ENCODE measurements around the gene NPIPA1. TPM values are rescaled to one million over a fixed set of nuclear protein-coding genes. Genes with fewer than 3 reads are reported as not detected.

Gene NPIPA1
- total and polyA plus RNA-seq, 9 donors = 38.6 to 165 (median 120) TPM

MicroRNAs within 50 kb of the gene (microRNA counts, 767-probe panel; counts per million panel counts)
- microRNA hsa-miR-3180-3p = 530 counts per million, percentile 78 among the panel's probes with 10 or more counts
- 530 counts per million, percentile 78 among the panel's probes with 10 or more counts for microRNA hsa-miR-3180-5p

Small RNAs within 50 kb of the gene (microRNA-seq; reads per million reads assigned to microRNA genes)
- 0 reads per million in 3 donors for gene MIR3180-1
- 0 reads per million in 3 donors for gene MIR3670-1
- 0 reads per million in 3 donors for gene MIR6511A1
- gene MIR6770-1 = 0 reads per million in 3 donors

Small RNAs within 50 kb of the gene (small RNA-seq; reads per million reads assigned to genes)
- gene AC138932.4 = not detected
- not detected for gene MIR3180-1
- gene MIR3670-1 = not detected
- not detected for gene MIR6511A1
- not detected for gene MIR6770-1
- gene RF00019 = not detected

Other genes starting within 250 kb of the NPIPA1 start
- gene PLA2G10, start 243.1 kb upstream of the NPIPA1 start, total RNA-seq = 1 to 10 TPM in 1 of 7 donors, not detected in 6; 2.5 TPM
- gene PLA2G10, start 243.1 kb upstream of the NPIPA1 start, polyA plus RNA-seq = not detected
- 1 to 10 TPM in 4 of 7 donors, under 1 TPM in 2, not detected in 1; 0.34 to 6.7 (median 2.3) TPM for gene NPIPA3, start 234.0 kb upstream of the NPIPA1 start, total RNA-seq
- gene NPIPA3, start 234.0 kb upstream of the NPIPA1 start, polyA plus RNA-seq = 1 to 10 TPM; 1.3 to 2.5 TPM
- gene NPIPA2, start 194.9 kb upstream of the NPIPA1 start, total RNA-seq = 1 to 10 TPM in 6 of 7 donors, under 1 TPM in 1; 0.34 to 8.1 (median 4.5) TPM
- 10 to 100 TPM in 1 of 2 donors, 1 to 10 TPM in 1; 5.3 to 14.2 TPM for gene NPIPA2, start 194.9 kb upstream of the NPIPA1 start, polyA plus RNA-seq
- 10 to 100 TPM; 13.5 to 85.6 (median 46.9) TPM for gene NOMO1, start 103.7 kb upstream of the NPIPA1 start, total RNA-seq
- 100 to 1,000 TPM in 1 of 2 donors, 10 to 100 TPM in 1; 24.8 to 214 TPM for gene NOMO1, start 103.7 kb upstream of the NPIPA1 start, polyA plus RNA-seq
- gene PDXDC1, start 37.6 kb downstream of the NPIPA1 start, total RNA-seq = 10 to 100 TPM; 37.5 to 69.3 (median 62.3) TPM
- 10 to 100 TPM; 36.9 to 58.6 TPM for gene PDXDC1, start 37.6 kb downstream of the NPIPA1 start, polyA plus RNA-seq
- 10 to 100 TPM; 24.4 to 53.8 (median 32.8) TPM for gene NTAN1, start 118.6 kb downstream of the NPIPA1 start, total RNA-seq
- 100 to 1,000 TPM in 1 of 2 donors, 10 to 100 TPM in 1; 58.2 to 120 TPM for gene NTAN1, start 118.6 kb downstream of the NPIPA1 start, polyA plus RNA-seq
- gene RRN3, start 156.8 kb downstream of the NPIPA1 start, total RNA-seq = 10 to 100 TPM; 18.8 to 46.0 (median 31.2) TPM
- 10 to 100 TPM; 22.8 to 30.7 TPM for gene RRN3, start 156.8 kb downstream of the NPIPA1 start, polyA plus RNA-seq

Data from ovary (tissue), 9 donors.